CD14-positive monocyte (primary cell): Measurements from ENCODE around the gene TLR6. TPM values are rescaled to one million over a fixed set of nuclear protein-coding genes. Genes with fewer than 3 reads are reported as not detected.

Source experiments
- DNase-seq, 3 donors: peaks; one replicate each; pipeline ENCODE4 v3.0.0-alpha.2; 2011 to 2022
- H2AFZ ChIP-seq: 2 replicates; pipeline ENCODE4 v1.6.0; 2012; ENCODE audit warnings: mild to moderate bottlenecking, low read depth, low read length, inconsistent platforms; ENCODE audit not compliant: insufficient read depth, poor library complexity, severe bottlenecking
- H3K27ac ChIP-seq, 2 donors: 1 replicate in 1 of 2; 2 replicates in 1 of 2; pipeline ENCODE4 v1.5.1; 2012 to 2013; ENCODE audit warnings: low read length in 2 of 2, control low read depth in 1 of 2, inconsistent platforms in 1 of 2, low read depth in 1 of 2, mild to moderate bottlenecking in 1 of 2
- H3K27me3 ChIP-seq, 2 donors: one replicate each; pipeline versions ENCODE4 v1.6.0 to v1.6.1; 2011 to 2013; ENCODE audit warnings: low read length in 2 of 2; ENCODE audit not compliant: control insufficient read depth in 2 of 2, insufficient read depth in 2 of 2
- H3K36me3 ChIP-seq, 2 donors: replicated peaks in 1 of 2; 1 replicate in 1 of 2; 2 replicates in 1 of 2; pipeline versions ENCODE4 v1.5.1 to v1.6.1; 2012 to 2013; ENCODE audit warnings: low read length in 2 of 2, control low read depth in 1 of 2, inconsistent platforms in 1 of 2, mild to moderate bottlenecking in 1 of 2; ENCODE audit not compliant: insufficient read depth in 2 of 2, control insufficient read depth in 1 of 2
- H3K4me1 ChIP-seq, 2 donors: 1 replicate in 1 of 2; 2 replicates in 1 of 2; pipeline versions ENCODE4 v1.5.1 to v1.6.1; 2012 to 2013; ENCODE audit warnings: low read length in 2 of 2, control low read depth in 1 of 2, inconsistent platforms in 1 of 2, mild to moderate bottlenecking in 1 of 2, moderate library complexity in 1 of 2; ENCODE audit not compliant: insufficient read depth in 2 of 2, control insufficient read depth in 1 of 2
- H3K4me2 ChIP-seq: replicated peaks from 2 replicates; pipeline ENCODE3; 2012; ENCODE audit warnings: low read length, moderate library complexity, mild to moderate bottlenecking; ENCODE audit not compliant: poor library complexity, severe bottlenecking; ENCODE audit errors: extremely low read depth
- H3K4me3 ChIP-seq, 3 experiments: fragments of 200-600 bp in 1 of 3; sonication (generic) in 1 of 3; replicated peaks in 1 of 3; 1 replicate in 2 of 3; 2 replicates in 1 of 3; pipeline ENCODE4 v1.5.1; 2011 to 2013; ENCODE audit warnings: low read length in 3 of 3, mild to moderate bottlenecking in 3 of 3, control low read depth in 2 of 3, low read depth in 2 of 3, inconsistent platforms in 1 of 3, moderate library complexity in 1 of 3
- H3K79me2 ChIP-seq: 2 replicates; pipeline ENCODE4 v1.6.0; 2012; ENCODE audit warnings: mild to moderate bottlenecking, control low read depth, inconsistent platforms, low read length, moderate library complexity; ENCODE audit not compliant: insufficient read depth
- H3K9ac ChIP-seq: 2 replicates; pipeline ENCODE4 v1.6.0; 2017; ENCODE audit warnings: low read length, mild to moderate bottlenecking; ENCODE audit not compliant: insufficient read depth, poor library complexity, severe bottlenecking
- H3K9me3 ChIP-seq, 2 donors: replicated peaks in 1 of 2; 1 replicate in 1 of 2; 2 replicates in 1 of 2; pipeline versions ENCODE4 v1.5.1 to v1.6.1; 2012 to 2013; ENCODE audit warnings: low read length in 2 of 2, control low read depth in 1 of 2; ENCODE audit not compliant: control insufficient read depth in 1 of 2, insufficient read depth in 1 of 2
- H4K20me1 ChIP-seq: 2 replicates; pipeline ENCODE4 v1.6.0; 2012; ENCODE audit warnings: mild to moderate bottlenecking, low read length, control low read depth, moderate library complexity; ENCODE audit not compliant: insufficient read depth
- H3K27ac Mint-ChIP-seq, 7 donors: one replicate each; pipeline ENCODE4 v1.8.0; 2020; ENCODE audit warnings: mild to moderate bottlenecking in 7 of 7, mixed read lengths in 7 of 7, moderate library complexity in 6 of 7, inconsistent platforms in 2 of 7
- H3K27me3 Mint-ChIP-seq, 3 donors: one replicate each; pipeline ENCODE4 v1.8.0; 2021 to 2022; ENCODE audit warnings: low read depth in 3 of 3, mild to moderate bottlenecking in 3 of 3, mixed read lengths in 3 of 3, moderate library complexity in 3 of 3, inconsistent platforms in 1 of 3
- H3K36me3 Mint-ChIP-seq, 2 donors: one replicate each; pipeline ENCODE4 v1.8.0; 2020; ENCODE audit warnings: mixed read lengths in 2 of 2, inconsistent platforms in 1 of 2, mild to moderate bottlenecking in 1 of 2
- H3K4me1 Mint-ChIP-seq: one replicate; pipeline ENCODE4 v1.8.0; 2020; ENCODE audit warnings: mild to moderate bottlenecking, mixed read lengths
- H3K4me3 Mint-ChIP-seq, 2 donors: one replicate each; pipeline ENCODE4 v1.8.0; 2020; ENCODE audit warnings: mild to moderate bottlenecking in 2 of 2, mixed read lengths in 2 of 2, moderate library complexity in 1 of 2
- H3K9me3 Mint-ChIP-seq, 7 donors: one replicate each; pipeline ENCODE4 v1.8.0; 2020 to 2022; ENCODE audit warnings: mixed read lengths in 7 of 7, mild to moderate bottlenecking in 6 of 7, moderate library complexity in 6 of 7, inconsistent platforms in 2 of 7
- CTCF ChIP-seq: fragments of 200-600 bp; IDR thresholded peaks from one replicate; pipeline ENCODE4 v1.8.0; 2022; ENCODE audit warnings: antibody characterized with exemption, mild to moderate bottlenecking
- WGBS: methylation state at CpG from one replicate; pipeline ENCODE4 v1.1.5; 2013; ENCODE audit warnings: missing lambda C conversion rate; ENCODE audit not compliant: insufficient coverage; 5-methylcytosine and 5-hydroxymethylcytosine counted together
- intact Hi-C, 2 donors: fragments of 100-400 bp; cut with micrococcal nuclease; formaldehyde crosslinking; loops; one replicate each; pipeline versions ENCODE4 v1.15.0 to v1.15.1; 2023
- polyA plus RNA-seq, 3 donors: library from polyadenylated mRNA; depleted of rRNA in 1 of 3; unstranded in 2 of 3; stranded (reverse) in 1 of 3; fragments of 300-500 nt in 2 of 3; fragments of >200 nt in 1 of 3; fragmentation: Illumina TruSeq in 2 of 3; gene quantifications; 1 replicate in 2 of 3; 2 replicates in 1 of 3; pipeline ENCODE4 v1.2.3, GENCODE V29; 2012 to 2021

The TLR6 gene
- polyA plus RNA-seq, 3 donors = 7.7 to 12.7 (median 11.5) TPM

- intact Hi-C loops = no loop called here
- Histone ChIP-seq H3K9ac (no peak overlapping the region), H3K9me3 (peaks cover 8 to 16% of the 10 kb centered on the region in 2 donors), H3K4me3 (no peak overlapping the region), H3K4me1 (peaks cover 11 to 18% of the 10 kb centered on the region in 2 donors), H3K79me2 (peaks cover 79% of the 10 kb centered on the region), H3K27me3 (no peaks in the 10 kb centered on the region), H4K20me1 (peaks cover 50% of the 10 kb centered on the region), H3K4me2 (no peak overlapping the region), H2AFZ (no peak overlapping the region), H3K36me3 (peaks cover 22 to 42% of the 10 kb centered on the region in 2 donors), H3K27ac (peak overlapping the region; percentile 7 to 16)
- Mint-ChIP-seq H3K27ac (peak overlapping the region in 5 of 7 donors; percentile 41 to 73 (median 58)), H3K4me3 (peak overlapping the region in 1 of 2 donors; percentile 36), H3K4me1 (peaks cover 23% of the 10 kb centered on the region), H3K36me3 (peaks cover 50 to 74% of the 10 kb centered on the region in 2 donors), H3K27me3 (peaks cover 0 to 2% (median 0%) of the 10 kb centered on the region in 3 donors), H3K9me3 (peaks cover 14 to 36% (median 23%) of the 10 kb centered on the region in 7 donors)
- TF ChIP-seq CTCF = peak; percentile 59
- DNase-seq = no peak
- WGBS = 92% methylated on average over 6 of the region's 7 CpGs
These were observed 23.7 kb downstream of the TLR6 start for GRCh38 chr4:38832624-38833528.

GRCh38 chr4:38832206-38832605, 24.4 kb downstream of the TLR6 start:
- WGBS = 100% methylated on average over 1 of the region's 1 CpG
- H3K79me2 ChIP-seq = peaks cover 75% of the 10 kb centered on the region
- H4K20me1 ChIP-seq = peaks cover 49% of the 10 kb centered on the region
- no peak overlapping the region for H3K4me2 ChIP-seq
- peak in 1 of 3 donors; percentile 16 for DNase-seq
- Mint-ChIP-seq H3K27me3 (peaks cover 0 to 2% (median 0%) of the 10 kb centered on the region in 3 donors), H3K4me3 (peak overlapping the region in 1 of 2 donors; percentile 36), H3K36me3 (peaks cover 53 to 75% of the 10 kb centered on the region in 2 donors), H3K4me1 (peaks cover 18% of the 10 kb centered on the region), H3K9me3 (peaks cover 10 to 29% (median 18%) of the 10 kb centered on the region in 7 donors), H3K27ac (peak overlapping the region in 3 of 7 donors; percentile 31 to 67 (median 41))
- peak overlapping the region; percentile 7 to 16 for H3K27ac ChIP-seq
- H3K27me3 ChIP-seq = no peaks in the 10 kb centered on the region
- no peak overlapping the region for H3K4me3 ChIP-seq
- peaks cover 29 to 49% of the 10 kb centered on the region in 2 donors for H3K36me3 ChIP-seq
- no peak for TF ChIP-seq CTCF
- no peak overlapping the region for H3K9ac ChIP-seq
- H3K4me1 ChIP-seq = peaks cover 11 to 14% of the 10 kb centered on the region in 2 donors
- no peak overlapping the region for H2AFZ ChIP-seq
- intact Hi-C loops = no loop called here
- H3K9me3 ChIP-seq = peaks cover 8 to 16% of the 10 kb centered on the region in 2 donors
